Testis (tissue), 2 donors: ENCODE measurements around the gene PYGB.

Experiments
- CTCF ChIP-seq, 3 experiments: fragments of 450-650 bp in 2 of 3; fragments of 200-600 bp in 1 of 3; sonication (generic) in 1 of 3; IDR thresholded peaks; one replicate each; pipeline ENCODE4 v1.5.1; 2016 to 2019; ENCODE audit warnings: antibody characterized with exemption in 3 of 3, mild to moderate bottlenecking in 2 of 3, moderate library complexity in 1 of 3
- POLR2A ChIP-seq: fragments of 450-650 bp; IDR thresholded peaks from one replicate; pipeline ENCODE4 v1.6.1; 2017; ENCODE audit warnings: antibody characterized with exemption, mild to moderate bottlenecking, moderate library complexity

- TF ChIP-seq CTCF (IDR thresholded peaks at IDR 0.05) (no peak), POLR2A (no peak)
Observed at GRCh38 chr20:25281541-25281991, 33.7 kb downstream of the PYGB start.
